DMS79 treated with DMSO at 0.1 percent for 48 hours (cell line): ENCODE data around the gene DAPK1.

Experiments used
- DNase-seq: peaks from one replicate; lab custom pipeline; 2025; lab: John Stamatoyannopoulos, UW

The DAPK1 gene

DNA sequence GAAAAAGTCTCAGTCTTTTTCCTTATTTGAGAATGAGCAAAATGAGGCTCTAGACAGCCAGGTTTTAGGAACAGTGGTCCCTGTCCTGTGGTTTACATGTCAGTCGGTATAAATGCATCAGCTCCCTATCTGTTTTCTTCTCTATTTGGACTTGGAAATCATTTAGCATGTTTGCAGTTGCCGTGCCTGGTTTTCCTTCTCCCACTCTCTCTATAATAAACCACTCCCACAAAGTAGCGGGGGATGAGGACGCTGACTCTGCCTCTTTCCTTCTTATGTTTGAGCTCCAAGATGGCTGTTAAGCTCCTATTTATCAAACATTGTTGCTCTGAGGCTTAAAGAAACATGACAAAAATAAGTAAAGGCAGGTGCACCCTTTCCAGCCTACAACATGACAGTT lies 171.1 kb downstream of the DAPK1 start:
- no peak for DNase-seq

- DNase-seq: no peak
These were observed 173.1 kb downstream of the DAPK1 start for GRCh38 chr9:87670572-87671264.

DNA sequence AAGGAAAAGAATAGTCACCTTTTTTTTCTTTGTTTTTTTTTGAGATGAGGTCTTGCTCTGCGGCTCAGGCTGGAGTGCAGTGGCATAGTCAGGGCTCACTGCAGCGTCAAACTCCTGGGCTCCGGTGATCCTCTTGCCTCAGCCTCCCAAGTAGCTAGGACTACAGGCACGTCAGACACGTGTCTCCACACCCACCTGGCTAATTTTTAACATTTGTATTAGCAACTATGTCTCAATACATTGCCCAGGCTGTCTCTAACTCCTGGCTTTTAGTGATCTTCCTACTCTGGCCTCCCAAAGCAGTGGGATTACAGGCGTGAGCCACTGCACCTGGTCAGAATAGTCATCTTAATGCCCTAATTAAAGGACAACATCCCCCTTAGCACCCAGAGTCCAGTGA lies 173.8 kb downstream of the DAPK1 start:
- DNase-seq: no peak

DNA sequence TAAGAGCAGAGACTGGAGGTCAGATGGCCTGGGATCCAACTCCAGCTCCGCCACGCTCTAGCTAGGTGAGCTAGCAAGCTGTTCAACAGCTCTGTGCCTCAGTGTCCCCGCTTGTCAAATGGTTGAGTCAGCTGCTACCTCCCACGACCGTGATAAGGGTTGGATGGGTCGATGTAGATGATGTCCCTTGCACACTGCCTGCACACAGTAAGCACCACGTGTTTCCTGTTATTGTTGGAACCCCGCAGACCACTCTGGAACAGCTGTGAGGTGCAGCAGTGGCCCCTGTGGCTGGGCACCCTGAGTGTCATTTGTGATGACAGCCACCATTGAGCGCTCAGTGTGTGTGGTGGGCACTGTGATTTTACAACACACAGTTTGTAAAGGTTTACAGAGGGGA lies 174.3 kb downstream of the DAPK1 start:
- no peak for DNase-seq

DNA sequence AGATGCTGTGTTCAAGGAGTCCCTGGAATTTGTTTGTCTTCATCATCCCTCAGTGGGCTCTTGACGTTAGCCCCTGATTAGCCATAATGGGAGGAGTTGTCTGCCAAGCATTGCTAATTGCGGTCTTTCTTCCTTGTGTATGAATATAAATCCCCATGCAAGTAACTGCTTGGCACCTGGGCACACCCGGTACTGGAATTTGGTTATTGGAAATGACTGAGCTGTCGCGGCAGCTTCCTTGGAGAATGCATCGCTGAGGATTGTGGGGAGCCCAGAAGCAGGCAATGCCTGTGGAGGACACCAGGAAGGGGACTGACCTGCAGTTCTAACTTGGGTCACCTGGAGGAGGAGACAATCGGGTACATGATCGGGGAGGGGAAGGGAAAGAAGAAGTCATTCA lies 174.9 kb downstream of the DAPK1 start:
- no peak for DNase-seq

DNA sequence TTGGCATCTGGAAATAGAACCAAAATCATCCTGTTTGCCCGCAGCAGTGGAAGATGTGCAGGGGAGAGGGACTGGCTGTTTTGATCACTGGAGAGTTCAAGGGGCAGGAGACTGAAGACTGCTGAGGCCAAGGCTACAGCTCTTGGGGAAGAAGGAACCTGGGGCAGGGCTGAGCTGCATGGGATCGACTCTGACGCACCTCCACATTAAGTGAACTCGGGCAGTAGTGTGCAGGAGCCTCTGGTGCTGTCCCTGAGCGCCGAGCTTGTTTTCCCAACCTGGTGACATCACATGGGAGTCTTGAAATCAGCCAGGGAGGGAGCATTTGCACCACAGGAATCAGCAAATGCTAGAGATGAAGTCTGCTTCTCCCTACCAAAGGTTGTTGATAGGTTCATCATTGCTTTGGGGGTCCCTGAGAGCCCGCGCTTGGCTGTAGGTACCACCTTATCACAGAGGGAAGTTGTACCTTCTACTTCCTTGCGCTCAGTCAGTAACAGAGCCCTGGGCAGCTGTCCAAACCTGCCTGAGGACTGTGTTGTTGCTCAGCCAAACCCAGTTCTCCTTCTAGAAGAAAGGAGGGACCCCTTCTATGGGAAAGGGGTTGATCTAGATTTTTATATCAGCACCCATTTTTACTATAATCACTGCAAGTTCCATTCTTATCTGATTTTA lies 175.9 kb downstream of the DAPK1 start:
- no peak for DNase-seq

GRCh38 chr9:87674565-87675299 lies 177.1 kb downstream of the DAPK1 start:
- DNase-seq: no peak

GRCh38 chr9:87675906-87676515 lies 178.3 kb downstream of the DAPK1 start:
- no peak for DNase-seq

GRCh38 chr9:87676976-87677775 lies 179.5 kb downstream of the DAPK1 start:
- DNase-seq: no peak

- DNase-seq: no peak
These were observed 180.3 kb downstream of the DAPK1 start for GRCh38 chr9:87677776-87678587.

DNA sequence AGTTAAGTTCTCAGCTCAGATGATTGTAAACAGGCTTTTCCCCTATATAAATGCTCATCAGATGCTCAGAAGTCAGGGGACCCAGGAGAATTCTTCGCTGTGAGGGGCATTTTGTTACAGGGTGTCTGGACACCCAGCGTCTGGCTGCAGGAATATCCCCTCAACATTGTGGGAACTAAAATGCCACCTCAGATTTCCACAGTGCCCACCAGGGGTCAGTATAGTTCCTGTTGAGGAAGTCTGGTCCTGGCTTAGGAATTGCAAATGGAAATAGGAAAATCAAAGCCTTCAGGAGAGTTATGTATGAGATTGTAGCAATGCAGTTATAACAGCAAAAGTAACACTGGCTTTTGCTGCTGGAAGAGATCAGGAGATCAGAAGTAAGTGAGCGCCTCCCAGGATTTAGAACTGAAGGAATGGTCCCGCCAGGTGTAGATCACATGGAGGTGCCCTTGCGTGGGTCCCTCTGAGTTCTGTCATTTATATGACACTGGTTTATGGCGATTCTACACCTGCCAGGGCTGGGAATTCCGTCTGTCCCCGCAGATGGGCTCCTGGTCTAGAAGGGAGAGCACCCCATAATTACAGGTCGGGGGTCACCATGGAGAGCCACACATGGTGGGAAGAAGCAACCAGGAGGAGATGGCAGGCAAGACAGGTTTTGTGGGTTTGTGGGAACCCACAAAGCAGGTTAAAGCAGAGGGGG lies 181.1 kb downstream of the DAPK1 start:
- peak; percentile 0 for DNase-seq

GRCh38 chr9:87681271-87682061 lies 183.8 kb downstream of the DAPK1 start:
- DNase-seq: no peak

GRCh38 chr9:87682085-87682484 lies 184.4 kb downstream of the DAPK1 start:
- no peak for DNase-seq

DNA sequence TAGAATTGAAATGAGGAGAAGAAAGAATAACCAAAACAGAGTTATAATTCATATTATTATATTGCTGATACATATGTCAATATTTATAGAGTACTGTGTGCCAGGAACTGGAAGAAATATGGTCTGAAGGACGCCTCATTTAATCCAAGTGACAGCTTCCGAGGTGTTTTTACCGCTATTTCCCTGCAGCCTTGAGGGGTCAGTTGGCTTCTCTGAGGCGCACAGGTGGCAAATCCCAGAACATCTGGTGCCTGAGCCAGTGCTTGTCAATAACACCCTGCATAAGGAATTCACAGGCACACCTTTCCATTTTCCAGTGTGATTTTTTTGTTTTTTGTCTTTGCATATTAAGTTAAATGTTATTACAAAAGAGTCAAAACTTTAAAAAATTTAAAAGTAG lies 185.0 kb downstream of the DAPK1 start:
- DNase-seq: no peak

DNA sequence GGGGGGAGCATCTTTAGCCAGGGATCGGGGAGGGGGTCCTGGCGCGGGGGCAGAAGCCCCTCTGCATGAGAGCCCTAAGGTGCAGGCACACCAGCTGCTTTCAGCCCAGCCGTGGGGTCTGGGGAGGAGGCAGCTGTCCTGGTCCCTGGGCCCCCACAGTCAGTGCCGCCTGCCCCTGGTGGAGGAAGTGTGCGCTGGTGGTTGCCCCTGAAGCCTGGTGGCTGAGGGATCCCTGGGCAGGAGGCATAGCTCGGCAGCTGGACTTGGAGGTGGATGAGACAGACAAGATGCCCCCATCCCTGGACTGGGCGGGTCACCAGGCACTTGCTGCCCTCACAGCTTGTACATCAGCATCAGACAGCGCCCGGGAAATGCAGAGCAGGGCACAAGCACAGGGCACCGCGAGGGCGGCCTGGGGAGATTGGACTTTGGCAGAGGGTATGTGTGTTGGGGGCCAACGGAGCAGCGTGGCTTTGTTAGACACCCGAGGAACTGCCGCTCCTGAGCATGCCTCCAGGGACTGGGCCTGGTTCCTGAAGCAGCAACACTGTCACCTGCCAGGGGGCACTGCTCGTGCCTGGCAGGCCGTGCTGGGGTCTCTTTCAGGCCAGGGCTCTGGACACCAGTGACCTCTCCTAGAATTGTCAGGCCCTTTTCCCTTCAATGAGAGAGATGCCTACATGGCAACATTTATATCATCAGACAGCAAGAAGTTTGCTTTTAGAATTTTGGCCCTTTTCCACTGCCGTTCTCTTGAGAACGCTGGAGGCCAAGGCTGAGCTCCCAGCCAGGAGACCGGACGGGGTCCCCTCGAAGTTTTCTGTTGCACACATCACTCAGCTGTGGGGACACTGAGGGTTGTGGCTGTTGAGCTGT lies 186.3 kb downstream of the DAPK1 start:
- no peak for DNase-seq

DNA sequence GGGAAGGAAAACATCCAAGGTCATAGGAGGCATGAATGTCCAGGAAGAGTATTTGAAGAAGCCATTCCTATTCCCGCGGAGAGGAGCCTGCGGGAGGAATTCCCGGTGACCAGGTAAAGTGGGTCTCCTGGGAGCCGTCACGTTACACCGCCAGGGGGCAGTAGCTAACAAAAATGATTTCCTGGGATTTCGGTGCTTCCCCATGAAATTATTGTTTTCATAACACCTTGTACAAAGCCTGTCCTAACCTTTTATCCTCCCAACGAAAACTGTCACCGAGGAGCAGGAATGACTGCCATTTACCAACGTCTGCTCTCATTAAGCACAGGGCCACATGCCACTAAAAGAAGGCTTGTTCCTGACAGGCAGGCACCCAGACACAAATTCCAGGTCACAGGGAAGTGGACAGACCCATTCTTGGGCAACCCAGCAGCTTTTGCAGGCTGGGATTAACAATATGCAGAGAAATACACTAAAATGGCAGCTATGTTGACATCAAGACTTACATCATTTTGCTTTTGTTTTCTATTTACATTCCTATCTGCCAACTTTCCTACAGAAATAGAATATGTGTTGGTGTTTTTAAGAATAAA lies 187.1 kb downstream of the DAPK1 start:
- no peak for DNase-seq

GRCh38 chr9:87685441-87685840 lies 187.8 kb downstream of the DAPK1 start:
- no peak for DNase-seq

- DNase-seq: no peak
These were observed 188.3 kb downstream of the DAPK1 start for GRCh38 chr9:87685871-87686519.
